GM12878 (cell line): ENCODE results near the gene PCDHA1. TPM values are rescaled to one million over a fixed set of nuclear protein-coding genes. Genes with fewer than 3 reads are reported as not detected.

Experiments used
- ATAC-seq: fragments of 200-7000 bp; cut with Tn5 transposase; 3 replicates; pipeline ENCODE4 v1.9.1; 2020; ENCODE audit warnings: mild to moderate bottlenecking, moderate library complexity
- BruUV-seq: library from RNA; stranded (reverse); fragments of 400-500 nt; replicated peaks from 2 replicates; lab custom pipeline; 2021; lab: Mats Ljungman, UMichigan
- CTCF ChIA-PET: fragments of 300-600 bp; sonication (Branson Sonifier 250); formaldehyde crosslinking; extraction: SDS; loops from one replicate; lab custom pipeline; 2021; ENCODE audit warnings: inconsistent platforms; lab: Yijun Ruan, JAX
- POLR2A ChIA-PET: fragments of 350-600 bp; formaldehyde crosslinking; extraction: SDS; loops from one replicate; lab custom pipeline; 2021; ENCODE audit warnings: inconsistent platforms; lab: Charles Lee
- RAD21 ChIA-PET: fragments of 300-600 bp; sonication (Branson Sonifier 250); formaldehyde crosslinking; loops from one replicate; lab custom pipeline; 2023; ENCODE audit warnings: antibody characterized with exemption; ENCODE audit not compliant: unreplicated experiment; lab: Charles Lee
- SMC1A ChIA-PET: fragments of 300-600 bp; sonication (Branson Sonifier 250); formaldehyde crosslinking; loops from one replicate; lab custom pipeline; 2023; ENCODE audit not compliant: unreplicated experiment, uncharacterized antibody; lab: Charles Lee
- DNase-seq: peaks from one replicate; pipeline ENCODE4 v3.0.0-alpha.2; 2011; ENCODE audit warnings: low read depth, low spot score
- FAIRE-seq: peaks from 3 replicates; lab custom pipeline; 2011; peaks lifted over from hg19 to GRCh38; lab: Jason Lieb, UNC
- H2AFZ ChIP-seq: 2 replicates; pipeline ENCODE4 v1.6.0; 2011; ENCODE audit warnings: low read depth, low read length, control low read depth; ENCODE audit not compliant: control insufficient read depth
- H3K27ac ChIP-seq: 2 replicates; pipeline ENCODE4 v1.5.1; 2011; ENCODE audit warnings: control low read depth; ENCODE audit not compliant: control insufficient read depth, insufficient read depth
- H3K27me3 ChIP-seq, 2 experiments: replicated peaks in 1 of 2; 2 replicates each; pipeline versions ENCODE4 v1.6.0 to v1.6.1; 2011; ENCODE audit warnings: low read length in 1 of 2; ENCODE audit not compliant: control insufficient read depth in 2 of 2, insufficient read depth in 2 of 2
- H3K36me3 ChIP-seq, 2 experiments: 2 replicates each; pipeline ENCODE4 v1.5.1; 2011; ENCODE audit warnings: low read length in 1 of 2; ENCODE audit not compliant: control insufficient read depth in 2 of 2, insufficient read depth in 2 of 2
- H3K4me1 ChIP-seq: 2 replicates; pipeline ENCODE4 v1.6.1; 2011; ENCODE audit warnings: mild to moderate bottlenecking, low read length, moderate library complexity, mixed read lengths; ENCODE audit not compliant: control insufficient read depth, insufficient read depth
- H3K4me2 ChIP-seq: 2 replicates; pipeline ENCODE4 v1.6.0; 2011; ENCODE audit warnings: control low read depth; ENCODE audit not compliant: control insufficient read depth, insufficient read depth
- H3K4me3 ChIP-seq: fragments of 200-600 bp; sonication (generic); 2 replicates; pipeline ENCODE4 v1.5.1; 2016
- H3K79me2 ChIP-seq: 2 replicates; pipeline ENCODE4 v1.6.0; 2011; ENCODE audit warnings: low read length; ENCODE audit not compliant: control insufficient read depth, insufficient read depth
- H3K9ac ChIP-seq: 2 replicates; pipeline ENCODE4 v1.8.0; 2011; ENCODE audit warnings: low read length, control low read depth, mixed read lengths; ENCODE audit not compliant: control insufficient read depth, insufficient read depth
- H3K9me3 ChIP-seq: replicated peaks from 3 replicates; pipeline ENCODE4 v1.5.1; 2011; ENCODE audit warnings: mild to moderate bottlenecking, low read length; ENCODE audit not compliant: control insufficient read depth, insufficient read depth
- H4K20me1 ChIP-seq: 2 replicates; pipeline ENCODE4 v1.6.0; 2011; ENCODE audit not compliant: control insufficient read depth, insufficient read depth
- BCL11A ChIP-seq: IDR thresholded peaks from 2 replicates; pipeline ENCODE4 v1.6.1; 2011; ENCODE audit warnings: low read depth, low read length
- CHD4 ChIP-seq: fragments of 200-600 bp; sonication (generic); IDR thresholded peaks from 2 replicates; pipeline ENCODE4 v1.6.1; 2016; ENCODE audit warnings: mild to moderate bottlenecking
- CREM ChIP-seq: IDR thresholded peaks from 2 replicates; pipeline ENCODE4 v1.6.1; 2014; ENCODE audit warnings: antibody characterized with exemption, low read depth
- MEF2B ChIP-seq: fragments of 450-650 bp; IDR thresholded peaks from 2 replicates; pipeline ENCODE4 v1.6.1; 2018; ENCODE audit warnings: mild to moderate bottlenecking, moderate library complexity; ENCODE audit not compliant: partially characterized antibody, poor library complexity, severe bottlenecking
- NR2C1 ChIP-seq: fragments of 450-650 bp; IDR thresholded peaks from 2 replicates; pipeline ENCODE4 v1.6.1; 2017; ENCODE audit warnings: antibody characterized with exemption, mild to moderate bottlenecking, moderate library complexity
- NR2F1 ChIP-seq: fragments of 450-650 bp; conservative IDR thresholded peaks from 2 replicates; pipeline ENCODE4 v1.6.1; 2017; ENCODE audit warnings: mild to moderate bottlenecking
- POLR2A ChIP-seq: IDR thresholded peaks from 2 replicates; pipeline ENCODE4 v1.6.1; 2011; ENCODE audit warnings: low read depth, mild to moderate bottlenecking, low read length
- RAD51 ChIP-seq: fragments of 450-650 bp; IDR thresholded peaks from 2 replicates; pipeline ENCODE4 v1.6.1; 2016; ENCODE audit warnings: moderate library complexity, mild to moderate bottlenecking, inconsistent platforms
- RCOR1 ChIP-seq: conservative IDR thresholded peaks from 2 replicates; pipeline ENCODE4 v1.6.1; 2012; ENCODE audit warnings: low read depth, low read length, improper control_type of control experiment
- YBX1 ChIP-seq: fragments of 450-650 bp; IDR thresholded peaks from 2 replicates; pipeline ENCODE4 v1.6.1; 2016; ENCODE audit warnings: antibody characterized with exemption
- WGBS: methylation state at CpG from one replicate; pipeline ENCODE4 v1.1.6; 2016; ENCODE audit warnings: low lambda C conversion rate; ENCODE audit not compliant: insufficient replicate concordance, insufficient coverage; ENCODE audit errors: missing lambda C conversion rate; 5-methylcytosine and 5-hydroxymethylcytosine counted together
- in situ Hi-C: fragments of 300-500 bp; cut with MboI; formaldehyde crosslinking; loops from 9 replicates; pipeline ENCODE4 v1.14.3; 2018; ENCODE audit warnings: mixed read lengths
- intact Hi-C: fragments of 100-400 bp; cut with micrococcal nuclease; formaldehyde crosslinking; loops from one replicate; pipeline ENCODE4 v1.14.2; 2022; ENCODE audit not compliant: unreplicated experiment
- polyA plus RNA-seq, 11 experiments: library from polyadenylated mRNA; depleted of rRNA in 4 of 11; unstranded in 6 of 11; stranded (reverse) in 5 of 11; fragments of >200 nt; fragmentation: Nextera tagmentation in 4 of 11; fragmentation: Illumina TruSeq in 1 of 11; extraction: Ambion mirVana in 4 of 11; extraction: Trizol in 1 of 11; gene quantifications; 1 replicate in 1 of 11; 2 replicates in 10 of 11; pipeline versions ENCODE4 v1.2.1 to v1.2.3, GENCODE V29; 2011 to 2016; ENCODE audit warnings: inconsistent platforms in 2 of 11, missing spikeins in 2 of 11, low read depth in 1 of 11
- total RNA-seq, 4 experiments: library from RNA; depleted of rRNA in 3 of 4; stranded (reverse); fragments of >200 nt in 3 of 4; fragmentation: Illumina TruSeq in 1 of 4; extraction: Trizol in 1 of 4; gene quantifications; 2 replicates each; pipeline versions ENCODE4 v1.2.1 to v1.2.3, GENCODE V29; 2013 to 2021
- TF ChIP-seq, protein P1 (sequence below): IDR thresholded peaks from 2 replicates; pipeline ENCODE4 v1.6.1; 2012; ENCODE audit warnings: low read depth, low read length, improper control_type of control experiment
- TF ChIP-seq, protein P2 (sequence below), 3 experiments: IDR thresholded peaks in 2 of 3; conservative IDR thresholded peaks in 1 of 3; 2 replicates each; pipeline ENCODE4 v1.5.1; 2011; ENCODE audit warnings: low read depth in 3 of 3, low read length in 3 of 3, mild to moderate bottlenecking in 3 of 3, control low read depth in 2 of 3, moderate library complexity in 2 of 3, inconsistent platforms in 1 of 3, mixed read lengths in 1 of 3; ENCODE audit not compliant: control insufficient read depth in 2 of 3, insufficient read depth in 1 of 3; ENCODE audit errors: extremely low read depth in 1 of 3
- TF ChIP-seq, protein P3 (sequence below): fragments of 450-650 bp; IDR thresholded peaks from 2 replicates; pipeline ENCODE4 v1.6.1; 2016; ENCODE audit warnings: mild to moderate bottlenecking, moderate library complexity, borderline replicate concordance

The PCDHA1 gene
- total and polyA plus RNA-seq, 10 of the 15 experiments (the other 5 are each of a cell fraction or from before 2014, with no cell fraction given): 0.03 TPM; not detected in 9

DNA sequence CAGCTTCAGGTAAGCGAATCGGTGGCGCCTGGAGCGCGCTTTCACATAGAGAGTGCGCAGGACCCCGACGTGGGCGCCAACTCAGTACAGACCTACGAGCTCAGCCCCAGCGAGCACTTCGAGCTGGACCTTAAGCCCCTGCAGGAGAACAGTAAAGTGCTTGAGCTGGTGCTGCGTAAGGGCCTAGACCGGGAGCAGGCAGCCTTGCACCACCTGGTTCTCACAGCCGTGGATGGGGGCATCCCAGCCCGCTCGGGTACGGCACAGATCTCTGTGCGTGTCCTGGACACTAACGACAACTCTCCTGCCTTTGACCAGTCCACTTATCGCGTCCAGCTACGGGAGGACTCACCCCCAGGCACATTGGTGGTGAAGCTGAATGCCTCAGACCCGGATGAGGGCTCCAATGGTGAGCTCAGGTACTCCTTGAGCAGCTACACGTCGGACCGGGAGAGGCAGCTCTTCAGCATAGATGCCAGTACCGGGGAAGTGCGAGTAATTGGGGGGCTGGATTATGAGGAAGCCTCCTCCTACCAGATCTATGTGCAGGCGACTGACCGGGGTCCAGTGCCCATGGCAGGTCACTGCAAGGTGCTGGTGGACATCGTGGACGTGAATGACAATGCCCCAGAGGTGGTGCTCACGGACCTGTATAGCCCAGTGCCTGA, 181.4 kb downstream of the PCDHA1 start:
- in situ Hi-C loops (no loop called here), intact Hi-C loops (no loop called here)
- Histone ChIP-seq H2AFZ (no peak overlapping the region), H3K9me3 (peaks cover 2% of the 10 kb centered on the region; the same call in 1 of the 3 replicates), H3K4me3 (no peak overlapping the region), H3K4me1 (no peaks in the 10 kb centered on the region), H3K4me2 (no peak overlapping the region), H3K9ac (no peak overlapping the region), H4K20me1 (no peaks in the 10 kb centered on the region), H3K27ac (no peak overlapping the region), H3K79me2 (no peaks in the 10 kb centered on the region), H3K36me3 (no peaks in the 10 kb centered on the region), H3K27me3 (no peaks in the 10 kb centered on the region)
- DNase-seq: no peak
- BruUV-seq: no TSS peak
- no peak for ATAC-seq
- SMC1A ChIA-PET: no interaction called here
- CTCF ChIA-PET: no interaction called here
- TF ChIP-seq, protein P1, sequence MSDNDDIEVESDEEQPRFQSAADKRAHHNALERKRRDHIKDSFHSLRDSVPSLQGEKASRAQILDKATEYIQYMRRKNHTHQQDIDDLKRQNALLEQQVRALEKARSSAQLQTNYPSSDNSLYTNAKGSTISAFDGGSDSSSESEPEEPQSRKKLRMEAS: no peak
- TF ChIP-seq MEF2B: no peak
- no peak for TF ChIP-seq POLR2A
- no peak for TF ChIP-seq YBX1
- FAIRE-seq: no peak
- WGBS: 51% methylated on average over 33 of the region's 34 CpGs
- RAD21 ChIA-PET: no interaction called here
- POLR2A ChIA-PET: no interaction called here

DNA sequence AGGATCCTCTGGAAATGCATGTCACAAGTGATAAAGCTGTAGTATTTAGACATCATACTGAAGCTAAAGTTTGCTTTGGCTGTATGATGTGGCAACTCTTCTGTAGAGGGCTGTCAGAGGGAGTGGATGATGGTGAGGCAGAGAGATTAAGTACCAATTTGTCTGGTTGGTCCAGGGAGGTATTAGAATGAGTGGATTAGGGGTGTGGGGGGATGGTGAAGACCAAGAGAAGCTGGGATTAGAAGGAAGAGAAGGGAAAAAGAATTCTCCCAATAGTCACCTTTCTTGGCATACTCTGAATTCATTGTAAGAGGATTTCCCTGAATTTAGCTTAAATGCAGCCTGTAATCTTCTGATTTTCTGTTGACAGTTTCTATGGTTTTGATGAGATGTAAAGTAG, 183.9 kb downstream of the PCDHA1 start:
- no peak overlapping the region for H3K9ac ChIP-seq
- in situ Hi-C loops (no loop called here), intact Hi-C loops (no loop called here)
- ChIA-PET CTCF (no interaction called here), SMC1A (no interaction called here), RAD21 (no interaction called here), POLR2A (no interaction called here)
- no peaks in the 10 kb centered on the region for H3K27me3 ChIP-seq
- no peak overlapping the region for H3K4me2 ChIP-seq
- no peaks in the 10 kb centered on the region for H3K36me3 ChIP-seq
- ATAC-seq (no peak), DNase-seq (no peak), FAIRE-seq (no peak)
- H3K4me1 ChIP-seq: no peaks in the 10 kb centered on the region
- H3K9me3 ChIP-seq: peaks cover 2% of the 10 kb centered on the region; the same call in 1 of the 3 replicates
- no peak overlapping the region for H3K27ac ChIP-seq
- BruUV-seq: no TSS peak
- H3K4me3 ChIP-seq: no peak overlapping the region
- H2AFZ ChIP-seq: no peak overlapping the region
- no peaks in the 10 kb centered on the region for H3K79me2 ChIP-seq
- no peaks in the 10 kb centered on the region for H4K20me1 ChIP-seq
- TF ChIP-seq, protein P2, sequence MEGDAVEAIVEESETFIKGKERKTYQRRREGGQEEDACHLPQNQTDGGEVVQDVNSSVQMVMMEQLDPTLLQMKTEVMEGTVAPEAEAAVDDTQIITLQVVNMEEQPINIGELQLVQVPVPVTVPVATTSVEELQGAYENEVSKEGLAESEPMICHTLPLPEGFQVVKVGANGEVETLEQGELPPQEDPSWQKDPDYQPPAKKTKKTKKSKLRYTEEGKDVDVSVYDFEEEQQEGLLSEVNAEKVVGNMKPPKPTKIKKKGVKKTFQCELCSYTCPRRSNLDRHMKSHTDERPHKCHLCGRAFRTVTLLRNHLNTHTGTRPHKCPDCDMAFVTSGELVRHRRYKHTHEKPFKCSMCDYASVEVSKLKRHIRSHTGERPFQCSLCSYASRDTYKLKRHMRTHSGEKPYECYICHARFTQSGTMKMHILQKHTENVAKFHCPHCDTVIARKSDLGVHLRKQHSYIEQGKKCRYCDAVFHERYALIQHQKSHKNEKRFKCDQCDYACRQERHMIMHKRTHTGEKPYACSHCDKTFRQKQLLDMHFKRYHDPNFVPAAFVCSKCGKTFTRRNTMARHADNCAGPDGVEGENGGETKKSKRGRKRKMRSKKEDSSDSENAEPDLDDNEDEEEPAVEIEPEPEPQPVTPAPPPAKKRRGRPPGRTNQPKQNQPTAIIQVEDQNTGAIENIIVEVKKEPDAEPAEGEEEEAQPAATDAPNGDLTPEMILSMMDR (IDR thresholded peaks at IDR 0.05 in 2 of 3, conservative IDR thresholded peaks at IDR 0.05 in 1 of 3; ENCODE audit: control insufficient read depth in 2 of 3, extremely low read depth in 1 of 3, insufficient read depth in 1 of 3, low read depth in 3 of 3, low read length in 3 of 3): no peak
- TF ChIP-seq BCL11A (no peak), CHD4 (no peak), RAD51 (no peak), RCOR1 (no peak), NR2C1 (no peak), CREM (no peak), NR2F1 (no peak)
- TF ChIP-seq, protein P3, sequence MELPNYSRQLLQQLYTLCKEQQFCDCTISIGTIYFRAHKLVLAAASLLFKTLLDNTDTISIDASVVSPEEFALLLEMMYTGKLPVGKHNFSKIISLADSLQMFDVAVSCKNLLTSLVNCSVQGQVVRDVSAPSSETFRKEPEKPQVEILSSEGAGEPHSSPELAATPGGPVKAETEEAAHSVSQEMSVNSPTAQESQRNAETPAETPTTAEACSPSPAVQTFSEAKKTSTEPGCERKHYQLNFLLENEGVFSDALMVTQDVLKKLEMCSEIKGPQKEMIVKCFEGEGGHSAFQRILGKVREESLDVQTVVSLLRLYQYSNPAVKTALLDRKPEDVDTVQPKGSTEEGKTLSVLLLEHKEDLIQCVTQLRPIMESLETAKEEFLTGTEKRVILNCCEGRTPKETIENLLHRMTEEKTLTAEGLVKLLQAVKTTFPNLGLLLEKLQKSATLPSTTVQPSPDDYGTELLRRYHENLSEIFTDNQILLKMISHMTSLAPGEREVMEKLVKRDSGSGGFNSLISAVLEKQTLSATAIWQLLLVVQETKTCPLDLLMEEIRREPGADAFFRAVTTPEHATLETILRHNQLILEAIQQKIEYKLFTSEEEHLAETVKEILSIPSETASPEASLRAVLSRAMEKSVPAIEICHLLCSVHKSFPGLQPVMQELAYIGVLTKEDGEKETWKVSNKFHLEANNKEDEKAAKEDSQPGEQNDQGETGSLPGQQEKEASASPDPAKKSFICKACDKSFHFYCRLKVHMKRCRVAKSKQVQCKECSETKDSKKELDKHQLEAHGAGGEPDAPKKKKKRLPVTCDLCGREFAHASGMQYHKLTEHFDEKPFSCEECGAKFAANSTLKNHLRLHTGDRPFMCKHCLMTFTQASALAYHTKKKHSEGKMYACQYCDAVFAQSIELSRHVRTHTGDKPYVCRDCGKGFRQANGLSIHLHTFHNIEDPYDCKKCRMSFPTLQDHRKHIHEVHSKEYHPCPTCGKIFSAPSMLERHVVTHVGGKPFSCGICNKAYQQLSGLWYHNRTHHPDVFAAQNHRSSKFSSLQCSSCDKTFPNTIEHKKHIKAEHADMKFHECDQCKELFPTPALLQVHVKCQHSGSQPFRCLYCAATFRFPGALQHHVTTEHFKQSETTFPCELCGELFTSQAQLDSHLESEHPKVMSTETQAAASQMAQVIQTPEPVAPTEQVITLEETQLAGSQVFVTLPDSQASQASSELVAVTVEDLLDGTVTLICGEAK: no peak
